Omental fat pad (tissue), 4 donors: ENCODE data around the gene CR1. TPM values are rescaled to one million over a fixed set of nuclear protein-coding genes. Genes with fewer than 3 reads are reported as not detected.
"Not testable (repeated sequence)": the region's sequence is repeated elsewhere in the genome, so short reads cannot be mapped to it uniquely, and the experiment has no call there.

Experiments used
- ATAC-seq: fragments of 150-250 bp; one replicate; pipeline ENCODE4 v1.9.1; 2016; ENCODE audit warnings: mild to moderate bottlenecking, moderate library complexity; ENCODE audit not compliant: low FRiP score
- DNase-seq: peaks from one replicate; pipeline ENCODE4 v3.0.0-alpha.2; 2019; ENCODE audit warnings: low spot score
- CTCF ChIP-seq, 3 donors: fragments of 450-650 bp; IDR thresholded peaks; one replicate each; pipeline ENCODE4 v1.5.1; 2016 to 2017; ENCODE audit warnings: antibody characterized with exemption in 3 of 3, mild to moderate bottlenecking in 3 of 3, moderate library complexity in 2 of 3
- total RNA-seq, 4 donors: library from RNA; depleted of rRNA; stranded (reverse); fragments of >200 nt; gene quantifications; one replicate each; pipeline ENCODE4 v1.1.0, GENCODE V29; 2016

The CR1 gene
- total RNA-seq, 4 donors from 2014 or later = 9.1 to 29.2 (median 21.8) TPM

GRCh38 chr1:207673399-207673798 lies 177.4 kb downstream of the CR1 start:
- no peak for ATAC-seq
- no peak for TF ChIP-seq CTCF (IDR thresholded peaks at IDR 0.05)
- no peak for DNase-seq

- DNase-seq (no peak), ATAC-seq (no peak)
- no peak for TF ChIP-seq CTCF (IDR thresholded peaks at IDR 0.05)
Observed at GRCh38 chr1:207676153-207676552, 180.2 kb downstream of the CR1 start.

GRCh38 chr1:207680590-207681388 lies 184.8 kb downstream of the CR1 start:
- not testable (repeated sequence) for ATAC-seq

GRCh38 chr1:207682872-207683434 lies 187.0 kb downstream of the CR1 start:
- ATAC-seq, DNase-seq: not testable (repeated sequence)

More at GRCh38 chr1:207680590-207681388, 184.8 kb downstream of the CR1 start:
- DNase-seq = not testable (repeated sequence)

- not testable (repeated sequence) for DNase-seq
Observed at GRCh38 chr1:207690551-207690950, 194.6 kb downstream of the CR1 start.

GRCh38 chr1:207691010-207691409 lies 195.1 kb downstream of the CR1 start:
- DNase-seq (no peak), ATAC-seq (no peak)
- no peak for TF ChIP-seq CTCF (IDR thresholded peaks at IDR 0.05)

More at GRCh38 chr1:207690551-207690950, 194.6 kb downstream of the CR1 start:
- not testable (repeated sequence) for ATAC-seq

Other genes with a start within 250 kb of the CR1 start
- gene CD55, start 174.5 kb upstream of the CR1 start, total RNA-seq = 100 to 1,000 TPM in 3 of 4 donors, 10 to 100 TPM in 1; 86.2 to 468 (median 195) TPM
- gene CR2, start 41.8 kb upstream of the CR1 start, total RNA-seq = under 1 TPM in 2 of 4 donors, not detected in 2; 0.12 to 0.46 TPM
- not detected for gene CR1L, start 149.0 kb downstream of the CR1 start, total RNA-seq